ENCODE measurements around the gene GRIK2. TPM values are rescaled to one million over a fixed set of nuclear protein-coding genes. Genes with fewer than 3 reads are reported as not detected.

GRIK2 gene
- total RNA-seq, 1 experiment from 2014 or later, result 6.6 TPM

DNA sequence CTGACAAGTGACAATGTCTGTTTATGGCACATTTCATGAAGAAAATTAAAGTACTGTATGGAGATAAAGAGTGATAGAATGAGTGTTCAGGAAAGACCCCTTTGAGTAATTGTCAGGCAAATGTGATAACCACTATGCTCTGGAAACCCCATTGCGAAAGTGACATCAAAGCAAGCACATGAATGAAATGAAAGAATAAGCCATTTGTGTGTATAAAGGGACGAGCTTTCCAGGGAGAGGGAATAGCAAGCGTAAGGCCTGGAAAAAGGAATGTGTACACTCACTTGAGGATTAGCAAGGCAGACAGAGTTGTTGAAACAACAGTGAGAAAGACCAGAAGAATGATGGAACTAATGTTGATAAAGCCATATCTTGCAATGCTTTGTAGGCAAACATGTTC lies 490.0 kb downstream of the GRIK2 start:
- no peak overlapping the region for H3K4me3 ChIP-seq (ENCODE audit: low read depth in 2 of 2, low read length in 2 of 2)
- H3K27me3 ChIP-seq (ENCODE audit: control insufficient read depth, insufficient read depth, low read length), result no peaks in the 10 kb centered on the region
- in situ Hi-C loops (cut with HindIII; ENCODE audit: low pct_unique_long_range_greater_than_20kb, low sequenced_read_pairs) (no loop called here), intact Hi-C loops (cut with micrococcal nuclease; ENCODE audit: unreplicated experiment) (no loop called here)
- H3K4me1 ChIP-seq (ENCODE audit: control insufficient read depth, insufficient read depth, low read length), result no peaks in the 10 kb centered on the region
- no peaks in the 10 kb centered on the region for H3K9me3 ChIP-seq (ENCODE audit: control insufficient read depth, insufficient read depth, low read depth, low read length)
- TF ChIP-seq, protein P1, sequence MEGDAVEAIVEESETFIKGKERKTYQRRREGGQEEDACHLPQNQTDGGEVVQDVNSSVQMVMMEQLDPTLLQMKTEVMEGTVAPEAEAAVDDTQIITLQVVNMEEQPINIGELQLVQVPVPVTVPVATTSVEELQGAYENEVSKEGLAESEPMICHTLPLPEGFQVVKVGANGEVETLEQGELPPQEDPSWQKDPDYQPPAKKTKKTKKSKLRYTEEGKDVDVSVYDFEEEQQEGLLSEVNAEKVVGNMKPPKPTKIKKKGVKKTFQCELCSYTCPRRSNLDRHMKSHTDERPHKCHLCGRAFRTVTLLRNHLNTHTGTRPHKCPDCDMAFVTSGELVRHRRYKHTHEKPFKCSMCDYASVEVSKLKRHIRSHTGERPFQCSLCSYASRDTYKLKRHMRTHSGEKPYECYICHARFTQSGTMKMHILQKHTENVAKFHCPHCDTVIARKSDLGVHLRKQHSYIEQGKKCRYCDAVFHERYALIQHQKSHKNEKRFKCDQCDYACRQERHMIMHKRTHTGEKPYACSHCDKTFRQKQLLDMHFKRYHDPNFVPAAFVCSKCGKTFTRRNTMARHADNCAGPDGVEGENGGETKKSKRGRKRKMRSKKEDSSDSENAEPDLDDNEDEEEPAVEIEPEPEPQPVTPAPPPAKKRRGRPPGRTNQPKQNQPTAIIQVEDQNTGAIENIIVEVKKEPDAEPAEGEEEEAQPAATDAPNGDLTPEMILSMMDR (IDR thresholded peaks at IDR 0.05), result no peak
- no peak for TF ChIP-seq POLR2AphosphoS5 (IDR thresholded peaks at IDR 0.05; ENCODE audit: low read depth, low read length)
- TF ChIP-seq TCF7L2 (IDR thresholded peaks at IDR 0.05; ENCODE audit: low read depth, low read length), result no peak
- TF ChIP-seq, protein P2, sequence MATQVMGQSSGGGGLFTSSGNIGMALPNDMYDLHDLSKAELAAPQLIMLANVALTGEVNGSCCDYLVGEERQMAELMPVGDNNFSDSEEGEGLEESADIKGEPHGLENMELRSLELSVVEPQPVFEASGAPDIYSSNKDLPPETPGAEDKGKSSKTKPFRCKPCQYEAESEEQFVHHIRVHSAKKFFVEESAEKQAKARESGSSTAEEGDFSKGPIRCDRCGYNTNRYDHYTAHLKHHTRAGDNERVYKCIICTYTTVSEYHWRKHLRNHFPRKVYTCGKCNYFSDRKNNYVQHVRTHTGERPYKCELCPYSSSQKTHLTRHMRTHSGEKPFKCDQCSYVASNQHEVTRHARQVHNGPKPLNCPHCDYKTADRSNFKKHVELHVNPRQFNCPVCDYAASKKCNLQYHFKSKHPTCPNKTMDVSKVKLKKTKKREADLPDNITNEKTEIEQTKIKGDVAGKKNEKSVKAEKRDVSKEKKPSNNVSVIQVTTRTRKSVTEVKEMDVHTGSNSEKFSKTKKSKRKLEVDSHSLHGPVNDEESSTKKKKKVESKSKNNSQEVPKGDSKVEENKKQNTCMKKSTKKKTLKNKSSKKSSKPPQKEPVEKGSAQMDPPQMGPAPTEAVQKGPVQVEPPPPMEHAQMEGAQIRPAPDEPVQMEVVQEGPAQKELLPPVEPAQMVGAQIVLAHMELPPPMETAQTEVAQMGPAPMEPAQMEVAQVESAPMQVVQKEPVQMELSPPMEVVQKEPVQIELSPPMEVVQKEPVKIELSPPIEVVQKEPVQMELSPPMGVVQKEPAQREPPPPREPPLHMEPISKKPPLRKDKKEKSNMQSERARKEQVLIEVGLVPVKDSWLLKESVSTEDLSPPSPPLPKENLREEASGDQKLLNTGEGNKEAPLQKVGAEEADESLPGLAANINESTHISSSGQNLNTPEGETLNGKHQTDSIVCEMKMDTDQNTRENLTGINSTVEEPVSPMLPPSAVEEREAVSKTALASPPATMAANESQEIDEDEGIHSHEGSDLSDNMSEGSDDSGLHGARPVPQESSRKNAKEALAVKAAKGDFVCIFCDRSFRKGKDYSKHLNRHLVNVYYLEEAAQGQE (IDR thresholded peaks at IDR 0.05; ENCODE audit: insufficient read depth in 1 of 2, low read depth in 2 of 2, low read length in 1 of 2), result no peak
- TF ChIP-seq SIN3A (IDR thresholded peaks at IDR 0.05; ENCODE audit: borderline replicate concordance, insufficient read depth, low read depth, low read length), result no peak
- H3K36me3 ChIP-seq (ENCODE audit: control insufficient read depth, insufficient read depth, low read length), result no peaks in the 10 kb centered on the region
- no peak overlapping the region for H3K27ac ChIP-seq (ENCODE audit: low read length)
- ChIA-PET CTCF (no interaction called here), POLR2A (no interaction called here)
- no TSS peak for BruUV-seq (replicated peaks)
- DNase-seq (ENCODE audit: low read depth, low spot score), result no peak
- ATAC-seq, result no peak

DNA sequence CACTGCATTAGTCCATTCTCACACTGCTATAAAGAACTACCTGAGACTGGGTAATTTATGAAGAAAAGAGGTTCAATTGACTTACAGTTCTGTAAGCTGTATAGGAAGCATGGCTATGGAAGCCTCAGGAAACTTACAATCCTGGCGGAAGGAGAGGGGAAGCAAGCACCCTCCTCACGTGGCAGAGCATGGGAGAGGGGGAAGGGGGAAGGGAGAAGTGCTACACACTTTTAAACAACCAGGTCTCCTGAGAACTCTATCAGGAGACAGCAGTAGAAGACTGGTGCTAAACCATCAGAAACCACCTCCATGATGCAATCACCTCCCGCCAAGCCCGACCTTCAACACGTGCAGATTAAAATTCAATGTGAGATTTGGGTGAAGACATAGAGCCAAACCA lies 494.0 kb downstream of the GRIK2 start:
- in situ Hi-C loops (cut with HindIII; ENCODE audit: low pct_unique_long_range_greater_than_20kb, low sequenced_read_pairs), result no loop called here
- no peaks in the 10 kb centered on the region for H3K4me1 ChIP-seq (ENCODE audit: control insufficient read depth, insufficient read depth, low read length)
- no peaks in the 10 kb centered on the region for H3K9me3 ChIP-seq (ENCODE audit: control insufficient read depth, insufficient read depth, low read depth, low read length)
- H3K27ac ChIP-seq (ENCODE audit: low read length), result no peak overlapping the region
- ChIA-PET POLR2A (no interaction called here), CTCF (no interaction called here)
- H3K27me3 ChIP-seq (ENCODE audit: control insufficient read depth, insufficient read depth, low read length), result no peaks in the 10 kb centered on the region
- DNase-seq (ENCODE audit: low read depth, low spot score) (no peak), ATAC-seq (no peak)
- intact Hi-C loops (cut with micrococcal nuclease; ENCODE audit: unreplicated experiment), result no loop called here
- TF ChIP-seq POLR2AphosphoS5 (IDR thresholded peaks at IDR 0.05; ENCODE audit: low read depth, low read length), result no peak
- TF ChIP-seq, protein P2 (IDR thresholded peaks at IDR 0.05; ENCODE audit: insufficient read depth in 1 of 2, low read depth in 2 of 2, low read length in 1 of 2), result no peak
- TF ChIP-seq, protein P1 (IDR thresholded peaks at IDR 0.05), result no peak
- H3K36me3 ChIP-seq (ENCODE audit: control insufficient read depth, insufficient read depth, low read length), result no peaks in the 10 kb centered on the region
- H3K4me3 ChIP-seq (ENCODE audit: low read depth in 2 of 2, low read length in 2 of 2), result no peak overlapping the region
- no TSS peak for BruUV-seq (replicated peaks)
